ENCODE results near the gene CLEC3B.
"Not testable (repeated sequence)": the region's sequence is repeated elsewhere in the genome, so short reads cannot be mapped to it uniquely, and the experiment has no call there.

The CLEC3B gene

GRCh38 chr3:45041666-45042065 is 15.6 kb downstream of the CLEC3B start:
- H3K27me3 ChIP-seq (ENCODE audit: insufficient read depth, low read depth, severe bottlenecking): no peaks in the 10 kb centered on the region
- no peaks in the 10 kb centered on the region for H3K9me3 ChIP-seq (ENCODE audit: severe bottlenecking)
- DNase-seq: no peak
- TF ChIP-seq, protein P1, sequence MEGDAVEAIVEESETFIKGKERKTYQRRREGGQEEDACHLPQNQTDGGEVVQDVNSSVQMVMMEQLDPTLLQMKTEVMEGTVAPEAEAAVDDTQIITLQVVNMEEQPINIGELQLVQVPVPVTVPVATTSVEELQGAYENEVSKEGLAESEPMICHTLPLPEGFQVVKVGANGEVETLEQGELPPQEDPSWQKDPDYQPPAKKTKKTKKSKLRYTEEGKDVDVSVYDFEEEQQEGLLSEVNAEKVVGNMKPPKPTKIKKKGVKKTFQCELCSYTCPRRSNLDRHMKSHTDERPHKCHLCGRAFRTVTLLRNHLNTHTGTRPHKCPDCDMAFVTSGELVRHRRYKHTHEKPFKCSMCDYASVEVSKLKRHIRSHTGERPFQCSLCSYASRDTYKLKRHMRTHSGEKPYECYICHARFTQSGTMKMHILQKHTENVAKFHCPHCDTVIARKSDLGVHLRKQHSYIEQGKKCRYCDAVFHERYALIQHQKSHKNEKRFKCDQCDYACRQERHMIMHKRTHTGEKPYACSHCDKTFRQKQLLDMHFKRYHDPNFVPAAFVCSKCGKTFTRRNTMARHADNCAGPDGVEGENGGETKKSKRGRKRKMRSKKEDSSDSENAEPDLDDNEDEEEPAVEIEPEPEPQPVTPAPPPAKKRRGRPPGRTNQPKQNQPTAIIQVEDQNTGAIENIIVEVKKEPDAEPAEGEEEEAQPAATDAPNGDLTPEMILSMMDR (IDR thresholded peaks at IDR 0.05; ENCODE audit: low read depth, low read length): no peak
- H3K36me3 ChIP-seq: no peaks in the 10 kb centered on the region
- no peak overlapping the region for H3K27ac ChIP-seq
- no peak overlapping the region for H3K4me3 ChIP-seq (ENCODE audit: low read depth, low read length)

GRCh38 chr3:45042162-45042561 is 16.1 kb downstream of the CLEC3B start:
- H3K27ac ChIP-seq: no peak overlapping the region
- no peaks in the 10 kb centered on the region for H3K27me3 ChIP-seq (ENCODE audit: insufficient read depth, low read depth, severe bottlenecking)
- no peaks in the 10 kb centered on the region for H3K9me3 ChIP-seq (ENCODE audit: severe bottlenecking)
- TF ChIP-seq, protein P1 (IDR thresholded peaks at IDR 0.05; ENCODE audit: low read depth, low read length): no peak
- H3K4me3 ChIP-seq (ENCODE audit: low read depth, low read length): no peak overlapping the region
- no peaks in the 10 kb centered on the region for H3K36me3 ChIP-seq
- DNase-seq: no peak

- H3K4me3 ChIP-seq (ENCODE audit: low read depth, low read length): no peak overlapping the region
- no peak for DNase-seq
- no peaks in the 10 kb centered on the region for H3K36me3 ChIP-seq
- TF ChIP-seq, protein P1 (IDR thresholded peaks at IDR 0.05; ENCODE audit: low read depth, low read length): no peak
- H3K27me3 ChIP-seq (ENCODE audit: insufficient read depth, low read depth, severe bottlenecking): no peaks in the 10 kb centered on the region
- no peaks in the 10 kb centered on the region for H3K9me3 ChIP-seq (ENCODE audit: severe bottlenecking)
- H3K27ac ChIP-seq: no peak overlapping the region
These were observed 17.7 kb downstream of the CLEC3B start for GRCh38 chr3:45043728-45044299.

GRCh38 chr3:45048244-45048643 is 22.1 kb downstream of the CLEC3B start:
- DNase-seq: no peak
- Histone ChIP-seq H3K9me3 (ENCODE audit: severe bottlenecking) (no peaks in the 10 kb centered on the region), H3K36me3 (no peaks in the 10 kb centered on the region), H3K27ac (no peak overlapping the region), H3K27me3 (ENCODE audit: insufficient read depth, low read depth, severe bottlenecking) (no peaks in the 10 kb centered on the region), H3K4me3 (ENCODE audit: low read depth, low read length) (no peak overlapping the region)
- TF ChIP-seq, protein P1 (IDR thresholded peaks at IDR 0.05; ENCODE audit: low read depth, low read length): no peak

DNA sequence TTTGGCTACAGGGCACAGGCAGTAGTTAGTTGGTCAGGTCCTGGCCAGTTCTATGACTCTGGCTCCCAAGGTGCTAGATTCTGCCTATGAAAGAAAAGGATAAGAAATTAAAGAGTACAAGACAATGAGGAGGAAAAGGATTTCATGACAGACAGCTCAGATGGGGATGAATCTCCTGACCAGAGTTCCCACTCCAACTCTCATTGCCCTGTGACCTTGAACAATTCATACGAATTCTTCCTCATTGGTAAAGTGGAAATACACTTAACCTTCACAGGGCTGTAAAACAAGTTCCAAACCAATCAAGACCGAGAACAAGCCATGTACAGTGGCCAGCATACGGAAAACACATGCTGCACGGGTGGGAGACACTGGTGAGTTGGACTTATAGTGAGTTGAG is 23.7 kb downstream of the CLEC3B start:
- no peaks in the 10 kb centered on the region for H3K36me3 ChIP-seq
- H3K4me3 ChIP-seq (ENCODE audit: low read depth, low read length): no peak overlapping the region
- TF ChIP-seq, protein P1 (IDR thresholded peaks at IDR 0.05; ENCODE audit: low read depth, low read length): no peak
- H3K9me3 ChIP-seq (ENCODE audit: severe bottlenecking): no peaks in the 10 kb centered on the region
- H3K27ac ChIP-seq: no peak overlapping the region
- no peaks in the 10 kb centered on the region for H3K27me3 ChIP-seq (ENCODE audit: insufficient read depth, low read depth, severe bottlenecking)
- DNase-seq: no peak

- TF ChIP-seq, protein P1 (IDR thresholded peaks at IDR 0.05; ENCODE audit: low read depth, low read length): no peak
- Histone ChIP-seq H3K4me3 (ENCODE audit: low read depth, low read length) (no peak overlapping the region), H3K9me3 (ENCODE audit: severe bottlenecking) (no peaks in the 10 kb centered on the region), H3K27ac (no peak overlapping the region), H3K36me3 (no peaks in the 10 kb centered on the region), H3K27me3 (ENCODE audit: insufficient read depth, low read depth, severe bottlenecking) (no peaks in the 10 kb centered on the region)
- DNase-seq: no peak
These were observed 25.6 kb downstream of the CLEC3B start for GRCh38 chr3:45051685-45052084.

- not testable (repeated sequence) for DNase-seq; H3K27ac ChIP-seq; H3K4me3 ChIP-seq (ENCODE audit: low read depth, low read length); H3K36me3 ChIP-seq; H3K9me3 ChIP-seq (ENCODE audit: severe bottlenecking); H3K27me3 ChIP-seq (ENCODE audit: insufficient read depth, low read depth, severe bottlenecking)
These were observed 27.7 kb downstream of the CLEC3B start for GRCh38 chr3:45053805-45054195.

Measured in WERI-Rb-1 (cell line).